Endothelial cell of hepatic sinusoid (primary cell): Measurements from ENCODE around the gene STARD5.

Source experiments
- in situ Hi-C: cut with HindIII; loops from 2 replicates; pipeline ENCODE4 v1.10.0; 2017; ENCODE audit warnings: low sequenced_read_pairs

The STARD5 gene

DNA sequence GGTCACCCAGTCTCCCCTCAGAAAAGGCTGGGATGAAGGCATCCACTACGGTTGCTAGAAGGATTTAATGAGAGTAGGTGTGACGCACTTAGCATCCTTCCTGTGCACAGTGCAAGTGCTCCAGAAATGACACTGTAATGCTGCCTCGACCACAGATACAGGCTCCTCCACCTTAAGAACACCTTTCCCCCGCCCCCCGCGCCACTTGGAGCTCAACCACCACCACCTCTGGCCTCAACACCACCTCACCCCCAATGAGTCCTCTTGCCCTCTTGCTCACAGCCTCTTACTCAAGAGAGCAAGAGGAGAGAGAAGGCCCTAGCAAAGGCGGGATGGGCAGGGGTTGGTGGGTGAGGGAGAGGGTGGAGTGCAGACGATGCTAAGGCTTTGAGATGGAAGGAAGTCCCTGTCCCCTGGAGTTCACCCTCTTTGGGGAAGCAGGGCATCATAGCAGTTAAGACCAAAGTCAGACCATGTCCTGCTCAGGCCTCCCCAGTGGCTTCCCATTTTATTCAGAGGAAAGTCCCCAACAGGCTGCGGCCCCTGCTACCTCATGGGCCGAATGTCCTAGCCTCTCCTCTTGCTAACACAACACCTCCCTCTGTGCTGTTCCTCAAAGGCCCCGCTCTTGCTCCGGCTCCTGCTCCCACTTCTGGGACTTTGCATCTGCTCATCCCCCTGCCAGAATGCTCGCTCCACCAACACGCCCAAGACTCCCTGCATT, 8.3 kb downstream of the STARD5 start:
- in situ Hi-C loops, result no loop called here

GRCh38 chr15:81314378-81314777, 9.6 kb downstream of the STARD5 start:
- in situ Hi-C loops, result no loop called here

GRCh38 chr15:81313686-81314085, 10.3 kb downstream of the STARD5 start:
- in situ Hi-C loops, result no loop called here

GRCh38 chr15:81312790-81313543, 11.0 kb downstream of the STARD5 start:
- in situ Hi-C loops, result no loop called here

DNA sequence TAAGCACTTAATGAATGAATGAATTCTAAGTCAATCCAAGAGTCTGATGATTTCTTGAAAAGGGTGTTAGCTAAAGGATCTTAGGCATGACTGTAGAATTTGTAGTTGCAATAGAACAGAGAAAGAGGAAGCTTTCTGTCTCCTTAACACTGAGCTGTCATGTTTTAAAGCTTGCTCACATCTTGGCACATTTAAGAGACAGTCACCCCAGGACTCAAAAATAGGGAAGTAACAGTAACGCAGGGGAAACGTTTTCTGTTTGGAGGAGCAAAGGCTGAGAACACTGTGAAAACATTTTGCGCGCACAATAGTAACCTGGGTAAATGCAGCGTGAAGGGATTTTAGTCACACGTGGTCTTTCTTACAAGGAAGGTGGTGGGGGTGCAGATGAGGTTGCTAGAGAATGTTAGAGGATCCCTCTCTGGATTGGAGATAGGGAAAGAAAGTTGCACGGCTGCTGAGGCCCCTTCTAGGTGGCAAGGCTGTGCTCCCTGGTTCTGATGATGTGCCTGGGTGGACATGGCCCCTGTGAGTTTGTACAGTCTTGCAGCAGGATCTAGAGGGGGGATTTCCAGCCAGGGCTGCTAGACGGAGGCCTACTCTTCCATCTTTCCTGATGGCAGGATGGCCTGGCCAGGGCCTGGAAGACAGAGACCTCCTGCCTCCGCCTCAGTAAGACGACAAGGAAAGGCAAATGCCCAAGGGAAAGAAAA, 12.0 kb downstream of the STARD5 start:
- in situ Hi-C loops, result no loop called here

DNA sequence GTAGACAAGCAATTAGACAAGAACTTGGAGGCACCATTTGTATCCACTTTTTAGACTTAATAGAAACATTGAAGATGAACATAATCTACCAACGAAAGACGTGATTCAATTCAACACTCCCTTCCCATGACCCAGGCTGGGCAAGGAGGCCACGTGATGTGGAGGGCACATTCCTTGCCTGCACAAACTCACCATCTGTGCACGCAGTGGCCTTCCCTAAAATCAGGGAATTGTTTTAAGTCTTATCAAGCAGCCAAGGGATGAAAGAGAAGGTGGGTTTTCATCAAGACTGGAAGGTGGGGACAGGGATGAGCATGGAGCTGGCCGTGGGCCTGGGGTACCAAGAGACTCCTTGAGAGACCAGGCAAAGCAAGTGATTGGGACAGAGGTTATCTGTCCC, 13.5 kb downstream of the STARD5 start:
- in situ Hi-C loops, result no loop called here

- in situ Hi-C loops, result no loop called here
Measured at GRCh38 chr15:81309647-81310450, 14.1 kb downstream of the STARD5 start.

GRCh38 chr15:81308260-81308659, 15.7 kb downstream of the STARD5 start:
- in situ Hi-C loops, result no loop called here

DNA sequence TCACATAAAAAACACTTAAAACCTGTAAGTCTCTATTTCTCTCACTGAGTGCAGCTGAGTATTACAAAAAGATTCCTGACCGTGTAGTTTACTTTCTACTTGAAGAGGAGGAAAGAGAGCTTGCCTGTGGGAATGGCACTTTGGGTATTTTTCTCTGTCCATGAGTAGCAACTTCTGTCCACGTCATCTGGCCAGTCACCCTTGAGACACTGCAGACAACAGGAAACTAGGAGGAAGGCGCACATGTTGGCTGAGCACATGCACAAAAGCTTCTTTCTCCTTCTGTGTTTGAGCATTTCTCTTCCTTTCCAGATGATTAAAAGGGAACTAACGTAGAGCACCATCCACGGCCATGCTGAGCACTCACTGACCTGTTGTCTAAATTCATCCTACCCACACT, 19.7 kb downstream of the STARD5 start:
- in situ Hi-C loops, result no loop called here

GRCh38 chr15:81303244-81304225, 20.4 kb downstream of the STARD5 start:
- in situ Hi-C loops, result no loop called here

- in situ Hi-C loops, result no loop called here
Measured at GRCh38 chr15:81302701-81303109, 21.2 kb downstream of the STARD5 start.

- in situ Hi-C loops, result no loop called here
Measured at GRCh38 chr15:81301815-81302399, 22.0 kb downstream of the STARD5 start.

- in situ Hi-C loops, result no loop called here
Measured at GRCh38 chr15:81301385-81301784, 22.6 kb downstream of the STARD5 start.

DNA sequence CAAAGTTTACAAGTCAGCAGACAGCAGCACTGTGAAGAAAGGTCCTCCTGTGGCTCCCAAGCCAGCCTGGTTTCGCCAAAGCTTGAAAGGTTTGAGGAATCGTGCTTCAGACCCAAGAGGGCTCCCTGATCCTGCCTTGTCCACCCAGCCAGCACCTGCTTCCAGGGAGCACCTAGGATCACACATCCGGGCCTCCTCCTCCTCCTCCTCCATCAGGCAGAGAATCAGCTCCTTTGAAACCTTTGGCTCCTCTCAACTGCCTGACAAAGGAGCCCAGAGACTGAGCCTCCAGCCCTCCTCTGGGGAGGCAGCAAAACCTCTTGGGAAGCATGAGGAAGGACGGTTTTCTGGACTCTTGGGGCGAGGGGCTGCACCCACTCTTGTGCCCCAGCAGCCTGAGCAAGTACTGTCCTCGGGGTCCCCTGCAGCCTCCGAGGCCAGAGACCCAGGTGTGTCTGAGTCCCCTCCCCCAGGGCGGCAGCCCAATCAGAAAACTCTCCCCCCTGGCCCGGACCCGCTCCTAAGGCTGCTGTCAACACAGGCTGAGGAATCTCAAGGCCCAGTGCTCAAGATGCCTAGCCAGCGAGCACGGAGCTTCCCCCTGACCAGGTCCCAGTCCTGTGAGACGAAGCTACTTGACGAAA, 24.2 kb downstream of the STARD5 start:
- in situ Hi-C loops, result loop anchor here (5.0 kb wide), 1 partner anchor 38 kb away; no protein-coding TSS in a partner anchor

DNA sequence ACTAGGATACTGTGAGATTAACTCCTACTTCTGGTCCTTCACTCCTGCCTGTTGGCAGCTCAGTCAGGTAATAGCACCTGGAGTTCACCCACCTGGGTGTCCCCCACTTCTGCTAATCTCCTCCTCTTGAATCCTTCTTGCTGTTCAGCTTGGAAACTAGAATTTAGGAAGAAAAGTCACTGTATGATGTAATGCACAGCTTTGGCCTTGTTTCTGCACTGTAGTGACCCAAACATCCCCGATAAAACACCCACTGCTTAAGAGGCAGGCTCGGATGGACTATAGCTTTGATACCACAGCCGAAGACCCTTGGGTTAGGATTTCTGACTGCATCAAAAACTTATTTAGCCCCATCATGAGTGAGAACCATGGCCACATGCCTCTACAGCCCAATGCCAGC, 24.8 kb downstream of the STARD5 start:
- in situ Hi-C loops, result loop anchor here (5.0 kb wide), 1 partner anchor 38 kb away; no protein-coding TSS in a partner anchor

DNA sequence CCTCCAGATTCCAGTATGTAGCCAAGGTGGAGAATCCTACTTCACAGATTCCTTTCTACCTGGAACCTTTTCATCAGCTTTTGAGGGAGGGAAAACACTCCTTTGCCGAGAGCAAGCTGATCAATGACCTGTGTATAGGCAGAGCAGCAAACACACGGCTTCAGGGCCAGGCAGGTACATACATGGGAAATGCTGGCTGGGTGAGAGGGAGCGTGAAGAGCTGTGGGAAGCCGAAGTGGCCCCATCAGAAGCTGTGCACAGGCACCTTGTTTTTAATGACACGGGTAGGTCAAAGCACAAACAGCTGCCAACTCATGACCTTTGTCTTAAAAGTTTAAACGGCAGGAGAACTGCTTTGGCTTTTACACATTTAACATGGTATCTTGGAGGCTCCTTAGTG, 25.3 kb downstream of the STARD5 start:
- in situ Hi-C loops, result loop anchor here (5.0 kb wide), 1 partner anchor 39 kb away; no protein-coding TSS in a partner anchor

- in situ Hi-C loops, result loop anchor here (5.0 kb wide), 1 partner anchor 39 kb away; no protein-coding TSS in a partner anchor
Measured at GRCh38 chr15:81297603-81298575, 26.1 kb downstream of the STARD5 start.
